Suprapubic skin (tissue), 4 donors: ENCODE data around the gene CDH13. TPM values are rescaled to one million over a fixed set of nuclear protein-coding genes. Genes with fewer than 3 reads are reported as not detected.

Experiments
- DNase-seq, 2 donors: peaks; one replicate each; pipeline ENCODE4 v3.0.0-alpha.2; 2019; ENCODE audit warnings: low spot score in 2 of 2
- H3K27ac ChIP-seq: fragments of 200-600 bp; sonication (generic); one replicate; pipeline ENCODE4 v1.5.1; 2019
- H3K27me3 ChIP-seq: fragments of 200-600 bp; sonication (generic); one replicate; pipeline ENCODE4 v1.5.1; 2019
- H3K36me3 ChIP-seq: fragments of 200-600 bp; sonication (generic); one replicate; pipeline ENCODE4 v1.5.1; 2019
- H3K4me1 ChIP-seq: fragments of 200-600 bp; sonication (generic); one replicate; pipeline ENCODE4 v1.5.1; 2019
- H3K4me3 ChIP-seq: fragments of 200-600 bp; sonication (generic); one replicate; pipeline ENCODE4 v1.5.1; 2019; ENCODE audit warnings: mild to moderate bottlenecking
- H3K9me3 ChIP-seq: fragments of 200-600 bp; sonication (generic); one replicate; pipeline ENCODE4 v1.5.1; 2019
- EP300 ChIP-seq: sonication (generic); formaldehyde crosslinking; IDR thresholded peaks from one replicate; pipeline ENCODE4 v1.6.1; 2017; ENCODE audit warnings: antibody characterized with exemption
- POLR2A ChIP-seq, 2 donors: fragments of 450-650 bp; IDR thresholded peaks; one replicate each; pipeline ENCODE4 v1.6.1; 2017; ENCODE audit warnings: antibody characterized with exemption in 2 of 2, mild to moderate bottlenecking in 2 of 2, moderate library complexity in 2 of 2
- POLR2AphosphoS5 ChIP-seq, 3 donors: sonication (generic); formaldehyde crosslinking; IDR thresholded peaks; one replicate each; pipeline ENCODE4 v1.6.1; 2017; ENCODE audit warnings: antibody characterized with exemption in 3 of 3
- WGBS: methylation state at CpG from one replicate; pipeline ENCODE4 v1.1.5; 2018; 5-methylcytosine and 5-hydroxymethylcytosine counted together
- total RNA-seq, 4 donors: library from RNA; depleted of rRNA; stranded (reverse); fragments of >200 nt; gene quantifications; one replicate each; pipeline ENCODE4 v1.1.0, GENCODE V29; 2016
- TF ChIP-seq, protein P1 (sequence below), 2 donors: fragments of 200-600 bp in 1 of 2; fragments of 450-650 bp in 1 of 2; sonication (generic) in 1 of 2; IDR thresholded peaks; one replicate each; pipeline ENCODE4 v1.5.1; 2016 to 2019; ENCODE audit warnings: antibody characterized with exemption in 2 of 2, mild to moderate bottlenecking in 1 of 2, moderate library complexity in 1 of 2

CDH13 gene
- total RNA-seq, 4 donors from 2014 or later = 90.4 to 176 (median 139) TPM

DNA sequence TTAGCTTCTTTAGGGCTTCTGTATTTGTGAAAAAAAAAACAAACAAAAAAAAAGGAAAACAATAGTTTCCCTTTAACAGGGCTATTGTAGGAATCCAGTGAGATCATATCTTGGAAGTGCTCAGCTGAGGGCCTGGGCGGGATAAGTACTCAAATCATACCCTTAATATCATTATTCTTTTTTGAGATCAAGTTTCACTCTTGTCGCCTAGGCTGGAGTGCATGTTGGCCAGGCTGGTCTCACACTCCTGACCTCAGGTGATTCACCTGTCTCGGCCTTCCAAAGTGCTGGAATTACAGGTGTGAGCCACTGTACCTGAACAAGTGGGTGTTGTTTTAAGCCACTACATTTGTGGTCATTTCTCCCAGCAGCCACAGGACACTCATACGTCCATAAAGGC lies 87.0 kb downstream of the CDH13 start:
- Histone ChIP-seq H3K9me3 (no peaks in the 10 kb centered on the region), H3K4me3 (no peak overlapping the region), H3K27me3 (no peaks in the 10 kb centered on the region), H3K4me1 (peaks cover 6% of the 10 kb centered on the region), H3K36me3 (no peaks in the 10 kb centered on the region), H3K27ac (no peak overlapping the region)
- TF ChIP-seq EP300 (no peak), POLR2A (IDR thresholded peaks at IDR 0.05) (no peak)
- no peak for DNase-seq
- 90% methylated on average over 4 of the region's 4 CpGs for WGBS

DNA sequence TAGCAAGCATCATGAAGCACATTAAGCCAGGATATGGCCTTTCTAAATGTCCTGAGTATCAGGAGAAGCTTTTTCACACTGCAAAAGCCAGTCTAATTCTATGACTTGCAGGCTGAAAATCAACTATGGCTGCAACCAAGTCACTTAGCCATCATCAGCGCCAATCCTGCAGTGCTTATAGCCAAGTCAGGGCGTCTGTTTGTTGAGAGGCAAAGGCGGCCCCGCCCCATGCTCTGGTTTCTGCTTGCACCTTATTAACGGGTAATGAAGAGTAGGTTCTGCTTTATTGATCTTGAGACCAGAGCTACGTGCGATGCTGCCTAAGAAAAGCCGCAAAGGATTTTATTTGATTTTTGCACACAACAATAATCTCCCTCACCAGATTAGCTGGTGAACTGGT lies 88.4 kb downstream of the CDH13 start:
- Histone ChIP-seq H3K27me3 (no peaks in the 10 kb centered on the region), H3K4me3 (no peak overlapping the region), H3K4me1 (peaks cover 6% of the 10 kb centered on the region), H3K36me3 (no peaks in the 10 kb centered on the region), H3K9me3 (no peaks in the 10 kb centered on the region), H3K27ac (no peak overlapping the region)
- TF ChIP-seq, protein P1, sequence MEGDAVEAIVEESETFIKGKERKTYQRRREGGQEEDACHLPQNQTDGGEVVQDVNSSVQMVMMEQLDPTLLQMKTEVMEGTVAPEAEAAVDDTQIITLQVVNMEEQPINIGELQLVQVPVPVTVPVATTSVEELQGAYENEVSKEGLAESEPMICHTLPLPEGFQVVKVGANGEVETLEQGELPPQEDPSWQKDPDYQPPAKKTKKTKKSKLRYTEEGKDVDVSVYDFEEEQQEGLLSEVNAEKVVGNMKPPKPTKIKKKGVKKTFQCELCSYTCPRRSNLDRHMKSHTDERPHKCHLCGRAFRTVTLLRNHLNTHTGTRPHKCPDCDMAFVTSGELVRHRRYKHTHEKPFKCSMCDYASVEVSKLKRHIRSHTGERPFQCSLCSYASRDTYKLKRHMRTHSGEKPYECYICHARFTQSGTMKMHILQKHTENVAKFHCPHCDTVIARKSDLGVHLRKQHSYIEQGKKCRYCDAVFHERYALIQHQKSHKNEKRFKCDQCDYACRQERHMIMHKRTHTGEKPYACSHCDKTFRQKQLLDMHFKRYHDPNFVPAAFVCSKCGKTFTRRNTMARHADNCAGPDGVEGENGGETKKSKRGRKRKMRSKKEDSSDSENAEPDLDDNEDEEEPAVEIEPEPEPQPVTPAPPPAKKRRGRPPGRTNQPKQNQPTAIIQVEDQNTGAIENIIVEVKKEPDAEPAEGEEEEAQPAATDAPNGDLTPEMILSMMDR (IDR thresholded peaks at IDR 0.05) = no peak
- TF ChIP-seq POLR2AphosphoS5 (IDR thresholded peaks at IDR 0.05) (no peak), POLR2A (IDR thresholded peaks at IDR 0.05) (no peak), EP300 (no peak)
- DNase-seq = no peak
- WGBS = 66% methylated on average over 8 of the region's 8 CpGs

DNA sequence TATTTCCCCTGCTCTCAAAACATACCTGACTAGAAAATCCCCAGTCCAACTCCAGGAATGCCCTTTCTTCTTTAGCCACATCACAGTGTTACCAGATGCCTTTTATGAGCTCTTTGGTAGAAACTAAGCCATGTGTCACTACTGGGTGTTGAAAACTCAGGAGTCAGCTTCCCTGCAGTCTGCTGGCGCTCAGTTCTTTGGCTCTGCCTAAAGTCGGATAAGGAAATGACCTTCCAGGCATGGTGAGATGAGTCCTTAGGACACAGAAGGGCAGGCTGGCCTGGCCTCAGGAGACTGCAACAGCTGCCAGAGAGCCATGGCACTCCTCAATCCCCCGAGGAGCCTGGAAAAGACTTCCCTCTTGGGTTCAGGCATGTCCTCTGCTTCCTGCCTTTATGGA lies 89.1 kb downstream of the CDH13 start:
- Histone ChIP-seq H3K36me3 (no peaks in the 10 kb centered on the region), H3K27me3 (no peaks in the 10 kb centered on the region), H3K4me3 (no peak overlapping the region), H3K27ac (no peak overlapping the region), H3K4me1 (peaks cover 6% of the 10 kb centered on the region), H3K9me3 (no peaks in the 10 kb centered on the region)
- 38% methylated on average over 3 of the region's 3 CpGs for WGBS
- DNase-seq = no peak
- no peak for TF ChIP-seq POLR2A (IDR thresholded peaks at IDR 0.05)
- TF ChIP-seq EP300 = no peak

DNA sequence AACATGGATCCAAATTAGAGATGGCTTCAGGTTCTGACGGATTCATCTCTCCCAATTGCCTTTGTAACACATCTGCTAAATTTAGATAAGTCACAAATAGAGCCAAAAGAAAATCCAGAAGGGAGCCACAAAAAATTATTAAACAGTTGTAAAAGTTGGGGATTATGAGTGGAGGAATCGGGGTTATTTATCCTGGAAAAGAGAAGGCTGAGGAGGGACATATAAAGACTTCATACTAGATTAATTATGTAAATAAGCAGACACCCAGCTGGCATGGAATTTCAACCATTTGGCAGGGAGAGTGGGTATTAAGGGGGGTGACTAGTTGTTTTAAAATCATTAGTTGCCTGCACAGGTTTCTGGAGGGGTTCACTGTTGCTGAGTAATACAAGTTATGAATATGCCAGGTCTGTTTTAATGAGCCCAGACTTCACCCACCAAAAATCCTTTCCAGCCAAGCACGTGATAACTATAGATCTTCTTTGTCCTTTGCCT lies 89.6 kb downstream of the CDH13 start:
- Histone ChIP-seq H3K4me1 (peaks cover 6% of the 10 kb centered on the region), H3K36me3 (no peaks in the 10 kb centered on the region), H3K27me3 (no peaks in the 10 kb centered on the region), H3K4me3 (no peak overlapping the region), H3K9me3 (no peaks in the 10 kb centered on the region), H3K27ac (no peak overlapping the region)
- WGBS = 46% methylated on average over 3 of the region's 3 CpGs
- DNase-seq = no peak
- TF ChIP-seq EP300 (no peak), POLR2A (IDR thresholded peaks at IDR 0.05) (no peak), POLR2AphosphoS5 (IDR thresholded peaks at IDR 0.05) (no peak)
- TF ChIP-seq, protein P1 (IDR thresholded peaks at IDR 0.05) = no peak

DNA sequence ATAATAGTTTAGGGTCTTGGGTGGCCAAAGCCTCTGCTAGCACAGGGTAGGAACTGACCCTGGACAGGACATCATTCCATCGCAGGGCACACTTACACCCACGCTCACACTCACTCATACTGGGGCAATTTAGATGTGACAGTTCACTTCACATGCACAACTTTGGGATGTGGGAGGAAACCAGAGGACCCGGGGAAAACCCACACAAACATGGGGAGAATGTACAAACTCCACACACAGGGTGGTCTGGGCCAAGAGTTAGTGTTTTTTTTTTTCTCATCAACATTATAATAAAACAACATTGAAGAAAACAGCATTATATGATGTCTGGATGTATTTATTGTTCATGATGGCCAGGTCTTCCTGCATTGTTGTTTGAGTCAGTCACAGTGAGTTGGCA lies 93.6 kb downstream of the CDH13 start:
- Histone ChIP-seq H3K36me3 (no peaks in the 10 kb centered on the region), H3K4me3 (no peak overlapping the region), H3K9me3 (no peaks in the 10 kb centered on the region), H3K27me3 (no peaks in the 10 kb centered on the region), H3K4me1 (peaks cover 4% of the 10 kb centered on the region), H3K27ac (no peak overlapping the region)
- TF ChIP-seq, protein P1 (IDR thresholded peaks at IDR 0.05) = no peak
- TF ChIP-seq EP300 = no peak
- no peak for TF ChIP-seq POLR2A (IDR thresholded peaks at IDR 0.05)
- TF ChIP-seq POLR2AphosphoS5 (IDR thresholded peaks at IDR 0.05) = no peak
- no peak for DNase-seq
- WGBS = 93% methylated on average over 3 of the region's 3 CpGs

DNA sequence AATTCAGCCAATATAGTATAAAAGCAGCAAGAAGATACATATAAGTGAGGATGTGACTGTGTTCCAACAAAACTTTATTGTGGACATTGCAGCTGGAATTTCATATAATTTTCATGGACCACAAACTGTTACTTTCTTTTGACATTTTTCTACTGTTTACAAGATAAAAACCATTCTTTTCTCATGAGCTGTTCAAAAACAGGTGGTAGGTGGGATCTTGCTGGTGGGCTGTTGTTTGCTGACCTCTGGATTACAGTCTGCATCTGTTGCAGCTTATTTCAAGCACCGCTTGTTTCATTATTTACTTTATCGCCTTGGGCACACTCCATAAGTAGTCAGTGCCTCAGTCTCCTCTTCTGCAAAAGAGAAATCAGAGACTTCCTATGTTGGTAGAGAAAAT lies 99.5 kb downstream of the CDH13 start:
- Histone ChIP-seq H3K4me3 (no peak overlapping the region), H3K4me1 (no peaks in the 10 kb centered on the region), H3K36me3 (no peaks in the 10 kb centered on the region), H3K27ac (no peak overlapping the region), H3K9me3 (peaks cover 5% of the 10 kb centered on the region), H3K27me3 (no peaks in the 10 kb centered on the region)
- no peak for DNase-seq
- WGBS = 93% methylated on average over 2 of the region's 2 CpGs
- TF ChIP-seq POLR2AphosphoS5 (IDR thresholded peaks at IDR 0.05) (no peak), EP300 (no peak), POLR2A (IDR thresholded peaks at IDR 0.05) (no peak)
- TF ChIP-seq, protein P1 (IDR thresholded peaks at IDR 0.05) = no peak
